HTR-8/SVneo (cell line): ENCODE results near the gene CALCA.

Source experiments
- DNase-seq: peaks from one replicate; pipeline ENCODE4 v3.0.0; 2011; ENCODE audit warnings: low spot score, mixed read lengths; ENCODE audit not compliant: insufficient read length
- FAIRE-seq: peaks from 2 replicates; lab custom pipeline; 2011; peaks lifted over from hg19 to GRCh38; lab: Jason Lieb, UNC

CALCA gene

GRCh38 chr11:14953904-14954303, 18.2 kb downstream of the CALCA start:
- no peak for FAIRE-seq
- DNase-seq, result no peak

GRCh38 chr11:14949437-14950147, 22.6 kb downstream of the CALCA start:
- FAIRE-seq (no peak), DNase-seq (no peak)

GRCh38 chr11:14942745-14943144, 29.4 kb downstream of the CALCA start:
- no peak for FAIRE-seq

GRCh38 chr11:14938936-14939335, 33.2 kb downstream of the CALCA start:
- FAIRE-seq (no peak), DNase-seq (no peak)

More at GRCh38 chr11:14942745-14943144, 29.4 kb downstream of the CALCA start:
- no peak for DNase-seq

GRCh38 chr11:14934641-14935351, 37.4 kb downstream of the CALCA start:
- FAIRE-seq, result no peak
- no peak for DNase-seq

GRCh38 chr11:14932447-14932846, 39.7 kb downstream of the CALCA start:
- FAIRE-seq, result no peak

GRCh38 chr11:14930369-14930768, 41.8 kb downstream of the CALCA start:
- FAIRE-seq, result no peak
- DNase-seq, result no peak

More at GRCh38 chr11:14932447-14932846, 39.7 kb downstream of the CALCA start:
- no peak for DNase-seq

- DNase-seq, result no peak
Observed at GRCh38 chr11:14927146-14927545, 45.0 kb downstream of the CALCA start.

GRCh38 chr11:14924318-14924717, 47.8 kb downstream of the CALCA start:
- no peak for DNase-seq
- FAIRE-seq, result no peak

More at GRCh38 chr11:14927146-14927545, 45.0 kb downstream of the CALCA start:
- FAIRE-seq, result no peak
